ENCODE measurements around the gene HSD17B13.

Gene HSD17B13

GRCh38 chr4:87322754-87323153, at the start of gene HSD17B13:
Gene HSD17B13, minus strand, starts transcription at chr4:87322882. Its CDS starts 41 bp downstream, at chr4:87322841.
- no peaks in the 10 kb centered on the region for H3K9me3 ChIP-seq (ENCODE audit: control insufficient read depth in 5 of 5, low read length in 5 of 5)
- no peak within 1 kb of the TSS for H3K27ac ChIP-seq (ENCODE audit: low read depth, low read length)
- peaks cover 0 to 3% (median 0%) of the 10 kb centered on the region in 5 donors for H3K36me3 ChIP-seq (ENCODE audit: control insufficient read depth in 5 of 5, insufficient read depth in 5 of 5, low read length in 5 of 5)
- peak within 1 kb of the TSS in 2 of 5 donors; percentile 35 to 62 for H3K9ac ChIP-seq (ENCODE audit: low read length in 5 of 5)
- no peaks in the 10 kb centered on the region for H3K27me3 ChIP-seq (ENCODE audit: control insufficient read depth in 5 of 5, insufficient read depth in 4 of 5, low read length in 5 of 5)
- H3K4me1 ChIP-seq (ENCODE audit: control insufficient read depth in 5 of 5, insufficient read depth in 5 of 5, low read length in 5 of 5) = peaks cover 0 to 3% (median 0%) of the 10 kb centered on the region in 5 donors
- peak within 1 kb of the TSS in 4 of 5 donors; percentile 52 to 70 (median 58) for H3K4me3 ChIP-seq (ENCODE audit: low read depth in 1 of 5, low read length in 5 of 5)

GRCh38 chr4:87370068-87370467, 47.4 kb upstream of the HSD17B13 start:
- Histone ChIP-seq H3K36me3 (ENCODE audit: control insufficient read depth in 5 of 5, insufficient read depth in 5 of 5, low read length in 5 of 5) (peaks cover 16 to 36% (median 22%) of the 10 kb centered on the region in 5 donors), H3K27ac (ENCODE audit: low read depth, low read length) (peak overlapping the region; percentile 54), H3K4me3 (ENCODE audit: low read depth in 1 of 5, low read length in 5 of 5) (no peak overlapping the region), H3K27me3 (ENCODE audit: control insufficient read depth in 5 of 5, insufficient read depth in 4 of 5, low read length in 5 of 5) (no peaks in the 10 kb centered on the region), H3K4me1 (ENCODE audit: control insufficient read depth in 5 of 5, insufficient read depth in 5 of 5, low read length in 5 of 5) (peaks cover 0 to 10% (median 0%) of the 10 kb centered on the region in 5 donors), H3K9ac (ENCODE audit: low read length in 5 of 5) (peak overlapping the region in 1 of 5 donors; percentile 30), H3K9me3 (ENCODE audit: control insufficient read depth in 5 of 5, low read length in 5 of 5) (no peaks in the 10 kb centered on the region)

GRCh38 chr4:87366521-87367162, 44.0 kb upstream of the HSD17B13 start:
- H3K4me3 ChIP-seq (ENCODE audit: low read depth in 1 of 5, low read length in 5 of 5) = no peak overlapping the region
- peaks cover 16 to 40% (median 24%) of the 10 kb centered on the region in 5 donors for H3K36me3 ChIP-seq (ENCODE audit: control insufficient read depth in 5 of 5, insufficient read depth in 5 of 5, low read length in 5 of 5)
- H3K27ac ChIP-seq (ENCODE audit: low read depth, low read length) = no peak overlapping the region
- H3K9me3 ChIP-seq (ENCODE audit: control insufficient read depth in 5 of 5, low read length in 5 of 5) = no peaks in the 10 kb centered on the region
- H3K4me1 ChIP-seq (ENCODE audit: control insufficient read depth in 5 of 5, insufficient read depth in 5 of 5, low read length in 5 of 5) = peaks cover 0 to 12% (median 9%) of the 10 kb centered on the region in 5 donors
- H3K27me3 ChIP-seq (ENCODE audit: control insufficient read depth in 5 of 5, insufficient read depth in 4 of 5, low read length in 5 of 5) = no peaks in the 10 kb centered on the region
- H3K9ac ChIP-seq (ENCODE audit: low read length in 5 of 5) = no peak overlapping the region

DNA sequence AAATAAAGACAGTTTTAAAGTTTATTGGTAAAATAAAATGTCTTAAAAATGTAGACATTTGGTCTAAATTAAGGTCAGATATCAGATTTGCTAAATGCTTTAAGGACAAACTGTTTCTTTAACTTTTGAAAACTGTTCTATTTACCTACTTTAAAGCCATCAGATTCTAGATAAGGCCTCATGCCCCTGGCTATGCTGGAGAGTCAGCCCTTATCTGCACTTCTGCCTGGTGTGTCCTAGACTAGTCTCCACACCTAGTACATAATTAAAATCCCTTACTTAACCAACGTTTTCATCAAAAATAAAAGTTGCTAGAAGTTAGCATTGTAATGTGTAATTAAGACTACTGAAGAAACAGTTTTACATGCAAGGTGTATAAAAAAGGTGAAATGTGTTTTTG, 42.7 kb upstream of the HSD17B13 start:
- no peak overlapping the region for H3K27ac ChIP-seq (ENCODE audit: low read depth, low read length)
- no peak overlapping the region for H3K9ac ChIP-seq (ENCODE audit: low read length in 5 of 5)
- H3K36me3 ChIP-seq (ENCODE audit: control insufficient read depth in 5 of 5, insufficient read depth in 5 of 5, low read length in 5 of 5) = peaks cover 9 to 33% (median 17%) of the 10 kb centered on the region in 5 donors
- no peaks in the 10 kb centered on the region for H3K27me3 ChIP-seq (ENCODE audit: control insufficient read depth in 5 of 5, insufficient read depth in 4 of 5, low read length in 5 of 5)
- H3K4me1 ChIP-seq (ENCODE audit: control insufficient read depth in 5 of 5, insufficient read depth in 5 of 5, low read length in 5 of 5) = peaks cover 0 to 12% (median 9%) of the 10 kb centered on the region in 5 donors
- no peaks in the 10 kb centered on the region for H3K9me3 ChIP-seq (ENCODE audit: control insufficient read depth in 5 of 5, low read length in 5 of 5)
- no peak overlapping the region for H3K4me3 ChIP-seq (ENCODE audit: low read depth in 1 of 5, low read length in 5 of 5)

- H3K27ac ChIP-seq (ENCODE audit: low read depth, low read length) = no peak overlapping the region
- no peaks in the 10 kb centered on the region for H3K9me3 ChIP-seq (ENCODE audit: control insufficient read depth in 5 of 5, low read length in 5 of 5)
- no peak overlapping the region for H3K9ac ChIP-seq (ENCODE audit: low read length in 5 of 5)
- H3K27me3 ChIP-seq (ENCODE audit: control insufficient read depth in 5 of 5, insufficient read depth in 4 of 5, low read length in 5 of 5) = no peaks in the 10 kb centered on the region
- peaks cover 0 to 12% (median 0%) of the 10 kb centered on the region in 5 donors for H3K4me1 ChIP-seq (ENCODE audit: control insufficient read depth in 5 of 5, insufficient read depth in 5 of 5, low read length in 5 of 5)
- peaks cover 9 to 33% (median 17%) of the 10 kb centered on the region in 5 donors for H3K36me3 ChIP-seq (ENCODE audit: control insufficient read depth in 5 of 5, insufficient read depth in 5 of 5, low read length in 5 of 5)
- H3K4me3 ChIP-seq (ENCODE audit: low read depth in 1 of 5, low read length in 5 of 5) = no peak overlapping the region
These were observed 40.9 kb upstream of the HSD17B13 start for GRCh38 chr4:87363552-87363951.

DNA sequence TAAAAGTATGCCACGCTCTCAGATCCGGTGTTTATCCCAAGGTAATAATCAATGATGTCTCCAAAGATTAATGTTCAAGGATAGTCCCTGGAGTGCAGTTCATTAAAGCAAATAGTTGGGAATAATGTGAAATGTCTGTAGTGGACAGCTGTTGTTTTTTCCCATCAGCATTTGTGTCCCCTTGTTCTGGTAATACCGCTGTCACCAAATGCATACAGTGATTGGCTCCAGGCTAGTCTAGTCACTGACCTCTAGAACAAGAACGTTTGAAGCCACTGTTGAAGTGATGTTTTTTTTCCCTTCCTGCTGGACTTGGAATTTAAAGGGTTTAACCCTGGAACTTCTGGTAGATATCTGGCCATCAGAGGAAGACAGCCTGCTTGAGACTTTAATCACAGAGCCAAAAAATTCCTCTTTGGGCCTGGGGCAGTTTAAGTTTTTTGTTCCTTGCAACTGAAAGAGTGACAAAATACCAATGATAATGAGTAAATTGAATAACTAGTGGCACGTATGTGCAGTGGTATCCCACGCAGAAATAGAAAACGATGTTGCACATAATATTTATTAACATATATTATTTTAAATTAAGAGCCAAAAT, 37.8 kb upstream of the HSD17B13 start:
- Histone ChIP-seq H3K9ac (ENCODE audit: low read length in 5 of 5) (no peak overlapping the region), H3K4me3 (ENCODE audit: low read depth in 1 of 5, low read length in 5 of 5) (no peak overlapping the region), H3K27ac (ENCODE audit: low read depth, low read length) (no peak overlapping the region), H3K4me1 (ENCODE audit: control insufficient read depth in 5 of 5, insufficient read depth in 5 of 5, low read length in 5 of 5) (peaks cover 0 to 22% (median 0%) of the 10 kb centered on the region in 5 donors), H3K9me3 (ENCODE audit: control insufficient read depth in 5 of 5, low read length in 5 of 5) (no peaks in the 10 kb centered on the region), H3K27me3 (ENCODE audit: control insufficient read depth in 5 of 5, insufficient read depth in 4 of 5, low read length in 5 of 5) (no peaks in the 10 kb centered on the region), H3K36me3 (ENCODE audit: control insufficient read depth in 5 of 5, insufficient read depth in 5 of 5, low read length in 5 of 5) (peaks cover 0 to 37% (median 27%) of the 10 kb centered on the region in 5 donors)

GRCh38 chr4:87359258-87359657, 36.6 kb upstream of the HSD17B13 start:
- Histone ChIP-seq H3K27ac (ENCODE audit: low read depth, low read length) (no peak overlapping the region), H3K9me3 (ENCODE audit: control insufficient read depth in 5 of 5, low read length in 5 of 5) (no peaks in the 10 kb centered on the region), H3K9ac (ENCODE audit: low read length in 5 of 5) (no peak overlapping the region), H3K4me1 (ENCODE audit: control insufficient read depth in 5 of 5, insufficient read depth in 5 of 5, low read length in 5 of 5) (peaks cover 0 to 26% (median 5%) of the 10 kb centered on the region in 5 donors), H3K27me3 (ENCODE audit: control insufficient read depth in 5 of 5, insufficient read depth in 4 of 5, low read length in 5 of 5) (no peaks in the 10 kb centered on the region), H3K4me3 (ENCODE audit: low read depth in 1 of 5, low read length in 5 of 5) (no peak overlapping the region), H3K36me3 (ENCODE audit: control insufficient read depth in 5 of 5, insufficient read depth in 5 of 5, low read length in 5 of 5) (peaks cover 0 to 32% (median 22%) of the 10 kb centered on the region in 5 donors)

DNA sequence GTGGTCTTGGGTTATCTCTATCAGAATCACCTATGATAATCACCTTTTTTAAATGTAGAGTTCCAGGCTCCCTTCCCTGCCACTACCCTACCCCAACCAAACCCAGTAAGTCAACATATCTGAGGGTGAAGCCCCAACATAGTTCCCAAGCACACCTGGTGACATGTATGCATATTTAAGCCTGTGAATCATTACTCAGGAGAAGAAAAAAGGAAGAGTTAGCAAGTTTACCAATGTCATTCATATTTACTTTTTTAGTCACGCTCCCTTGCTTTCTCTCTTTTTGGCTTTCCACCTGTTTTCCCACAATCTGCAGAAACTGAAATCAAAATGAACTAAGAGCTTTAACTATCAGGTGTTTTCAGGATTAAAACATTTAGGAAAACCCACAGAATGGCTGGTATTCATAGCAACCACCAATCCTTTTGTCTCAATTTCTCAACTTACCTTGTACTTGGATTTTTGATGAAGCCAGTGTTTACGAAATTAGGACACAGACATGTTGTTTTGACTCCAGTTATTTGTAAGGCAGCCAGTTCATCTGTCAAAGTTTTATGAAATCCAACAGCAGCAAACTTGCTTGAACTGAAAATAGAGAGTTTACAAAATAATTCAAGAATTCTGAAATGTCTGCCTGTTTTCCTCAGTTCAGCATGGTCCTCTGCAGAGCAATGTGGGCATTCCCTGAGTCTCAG, 34.3 kb upstream of the HSD17B13 start:
- no peaks in the 10 kb centered on the region for H3K27me3 ChIP-seq (ENCODE audit: control insufficient read depth in 5 of 5, insufficient read depth in 4 of 5, low read length in 5 of 5)

GRCh38 chr4:87354168-87355102, 31.8 kb upstream of the HSD17B13 start:
- Histone ChIP-seq H3K9ac (ENCODE audit: low read length in 5 of 5) (peak overlapping the region in 3 of 5 donors; percentile 32 to 62 (median 38)), H3K27ac (ENCODE audit: low read depth, low read length) (peak overlapping the region; percentile 66), H3K4me1 (ENCODE audit: control insufficient read depth in 5 of 5, insufficient read depth in 5 of 5, low read length in 5 of 5) (peaks cover 0 to 16% (median 14%) of the 10 kb centered on the region in 5 donors), H3K27me3 (ENCODE audit: control insufficient read depth in 5 of 5, insufficient read depth in 4 of 5, low read length in 5 of 5) (no peaks in the 10 kb centered on the region), H3K9me3 (ENCODE audit: control insufficient read depth in 5 of 5, low read length in 5 of 5) (no peaks in the 10 kb centered on the region), H3K36me3 (ENCODE audit: control insufficient read depth in 5 of 5, insufficient read depth in 5 of 5, low read length in 5 of 5) (peaks cover 0 to 13% (median 10%) of the 10 kb centered on the region in 5 donors), H3K4me3 (ENCODE audit: low read depth in 1 of 5, low read length in 5 of 5) (no peak overlapping the region)

More for the DNA sequence above, 34.3 kb upstream of the HSD17B13 start:
- Histone ChIP-seq H3K36me3 (ENCODE audit: control insufficient read depth in 5 of 5, insufficient read depth in 5 of 5, low read length in 5 of 5) (peaks cover 0 to 17% (median 14%) of the 10 kb centered on the region in 5 donors), H3K4me1 (ENCODE audit: control insufficient read depth in 5 of 5, insufficient read depth in 5 of 5, low read length in 5 of 5) (peaks cover 0 to 16% (median 14%) of the 10 kb centered on the region in 5 donors), H3K27ac (ENCODE audit: low read depth, low read length) (peak overlapping the region; percentile 54), H3K9me3 (ENCODE audit: control insufficient read depth in 5 of 5, low read length in 5 of 5) (no peaks in the 10 kb centered on the region), H3K9ac (ENCODE audit: low read length in 5 of 5) (peak overlapping the region in 1 of 5 donors; percentile 42), H3K4me3 (ENCODE audit: low read depth in 1 of 5, low read length in 5 of 5) (no peak overlapping the region)
